ENCODE measurements around the gene CCDC9B. TPM values are rescaled to one million over a fixed set of nuclear protein-coding genes. Genes with fewer than 3 reads are reported as not detected.

CCDC9B gene
- total and polyA plus RNA-seq, 5 experiments from 2014 or later: 0.08 to 1.5 (median 1.0) TPM; not detected in 1

DNA sequence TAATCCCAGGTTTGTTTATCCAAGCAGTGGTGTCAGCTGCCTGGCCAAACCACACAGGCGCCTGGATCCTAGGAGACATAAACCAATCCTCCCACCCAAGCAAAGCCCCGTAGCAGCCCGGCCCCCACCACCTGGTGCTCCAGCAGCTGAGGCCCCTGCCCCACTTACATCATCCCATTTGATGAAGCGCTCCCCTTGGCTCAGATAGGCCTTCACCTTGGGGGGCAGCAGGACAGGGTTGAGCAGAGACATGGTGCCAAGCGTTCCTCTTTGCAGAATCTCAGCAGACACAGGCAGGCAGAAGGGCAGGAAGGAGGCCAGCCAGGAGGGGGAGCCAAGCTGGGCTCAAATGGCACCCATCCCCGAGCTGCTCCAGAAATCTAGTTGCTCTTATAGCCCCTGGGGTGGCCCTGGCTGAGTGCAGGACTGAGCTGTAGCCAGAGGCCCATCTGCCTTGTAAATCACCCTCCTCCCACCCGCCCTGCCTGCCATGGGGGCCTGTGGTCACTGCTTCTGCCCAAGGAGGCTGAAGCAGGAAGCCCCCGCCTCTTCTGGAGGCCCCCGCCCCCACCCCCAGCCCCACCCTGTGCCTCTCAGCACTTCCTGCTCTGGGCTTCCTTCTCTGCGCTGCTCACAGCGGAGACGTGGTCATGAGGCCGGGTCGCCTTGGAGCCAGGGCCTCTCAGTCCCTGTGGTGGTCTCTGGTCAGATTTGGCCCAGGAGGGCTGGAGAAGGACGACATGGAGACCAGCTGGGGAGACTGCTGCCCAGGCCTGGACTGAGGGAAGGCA, 33.1 kb downstream of the CCDC9B start, which contains the start of gene PLCB2:
PLCB2 (minus strand) TSS at position 515 of the 791 bp plus-strand sequence; CDS start at position 252, 263 bp downstream.
- H3K27me3 Mint-ChIP-seq: no peaks in the 10 kb centered on the region
- POLR2A ChIA-PET: interaction anchor here (0.7 to 6.8 kb wide), 24 partner anchors 9 to 587 kb away, joined by 3 to 104 read pairs (median 4); partner anchors contain the start of genes ANKRD63, BAHD1, FSIP1 and INAFM2
- ATAC-seq (peak; percentile 81 to 83), DNase-seq (peak; percentile 52 to 85 (median 70))
- H3K4me3 Mint-ChIP-seq: peak within 1 kb of the TSS; percentile 94 to 98 (median 96)
- peaks cover 30 to 58% (median 55%) of the 10 kb centered on the region in 4 donors for H3K4me1 Mint-ChIP-seq
- H3K9me3 Mint-ChIP-seq: no peaks in the 10 kb centered on the region
- peak within 1 kb of the TSS; percentile 93 to 98 (median 97) for H3K27ac Mint-ChIP-seq
- H3K36me3 Mint-ChIP-seq: peaks cover 0 to 26% (median 0%) of the 10 kb centered on the region in 3 donors

- H3K9me3 Mint-ChIP-seq: no peaks in the 10 kb centered on the region
- POLR2A ChIA-PET: interaction anchor here (0.8 to 6.8 kb wide), 16 partner anchors 9 to 587 kb away, joined by 3 to 104 read pairs (median 6); partner anchors contain the start of genes ANKRD63, BAHD1, INAFM2 and IVD
- peaks cover 31 to 54% (median 54%) of the 10 kb centered on the region in 4 donors for H3K4me1 Mint-ChIP-seq
- H3K4me3 Mint-ChIP-seq: peak overlapping the region; percentile 94 to 98 (median 96)
- H3K36me3 Mint-ChIP-seq: peaks cover 0 to 31% (median 0%) of the 10 kb centered on the region in 3 donors
- peak in 4 of 10 donors; percentile 11 to 30 (median 26) for DNase-seq
- H3K27ac Mint-ChIP-seq: peak overlapping the region; percentile 72 to 98 (median 97)
- no peak for ATAC-seq
- H3K27me3 Mint-ChIP-seq: no peaks in the 10 kb centered on the region
Measured at GRCh38 chr15:40306908-40307307, 33.8 kb downstream of the CCDC9B start.

GRCh38 chr15:40306371-40306770, 34.4 kb downstream of the CCDC9B start:
- POLR2A ChIA-PET: interaction anchor here (1.3 to 6.8 kb wide), 5 partner anchors 11 to 31 kb away, joined by 3 to 104 read pairs (median 38); partner anchors contain the start of genes ANKRD63 and INAFM2
- Mint-ChIP-seq H3K27me3 (no peaks in the 10 kb centered on the region), H3K27ac (peak overlapping the region; percentile 72 to 98 (median 96)), H3K4me1 (peaks cover 31 to 54% (median 53%) of the 10 kb centered on the region in 4 donors), H3K36me3 (peaks cover 0 to 36% (median 4%) of the 10 kb centered on the region in 3 donors), H3K4me3 (peak overlapping the region; percentile 94 to 98 (median 96)), H3K9me3 (no peaks in the 10 kb centered on the region)
- DNase-seq (no peak), ATAC-seq (no peak)

- no peak for ATAC-seq
- POLR2A ChIA-PET: interaction anchor here (1.0 to 5.6 kb wide), 5 partner anchors 10 to 100 kb away, joined by 3 to 48 read pairs (median 4); partner anchors contain the start of gene ANKRD63
- Mint-ChIP-seq H3K27ac (peak overlapping the region in 2 of 10 donors; percentile 45 to 76), H3K36me3 (peaks cover 8 to 45% (median 13%) of the 10 kb centered on the region in 3 donors), H3K9me3 (peaks cover 0 to 5% (median 2%) of the 10 kb centered on the region in 9 donors), H3K27me3 (no peaks in the 10 kb centered on the region), H3K4me1 (peaks cover 31 to 54% (median 51%) of the 10 kb centered on the region in 4 donors), H3K4me3 (peak overlapping the region in 6 of 10 donors; percentile 28 to 96 (median 53))
- DNase-seq: no peak
Measured at GRCh38 chr15:40305281-40305680, 35.5 kb downstream of the CCDC9B start.

- ATAC-seq (no peak), DNase-seq (no peak)
- Mint-ChIP-seq H3K4me1 (peaks cover 21 to 38% (median 34%) of the 10 kb centered on the region in 4 donors), H3K4me3 (no peak overlapping the region), H3K9me3 (peaks cover 0 to 14% (median 2%) of the 10 kb centered on the region in 9 donors), H3K27ac (peak overlapping the region in 4 of 10 donors; percentile 24 to 75 (median 56)), H3K27me3 (no peaks in the 10 kb centered on the region), H3K36me3 (peaks cover 15 to 59% (median 28%) of the 10 kb centered on the region in 3 donors)
- POLR2A ChIA-PET: interaction anchor here (0.7 kb wide), 1 partner anchor 34 kb away, joined by 3 read pairs; no protein-coding TSS in a partner anchor
Measured at GRCh38 chr15:40303576-40303975, 37.2 kb downstream of the CCDC9B start.

DNA sequence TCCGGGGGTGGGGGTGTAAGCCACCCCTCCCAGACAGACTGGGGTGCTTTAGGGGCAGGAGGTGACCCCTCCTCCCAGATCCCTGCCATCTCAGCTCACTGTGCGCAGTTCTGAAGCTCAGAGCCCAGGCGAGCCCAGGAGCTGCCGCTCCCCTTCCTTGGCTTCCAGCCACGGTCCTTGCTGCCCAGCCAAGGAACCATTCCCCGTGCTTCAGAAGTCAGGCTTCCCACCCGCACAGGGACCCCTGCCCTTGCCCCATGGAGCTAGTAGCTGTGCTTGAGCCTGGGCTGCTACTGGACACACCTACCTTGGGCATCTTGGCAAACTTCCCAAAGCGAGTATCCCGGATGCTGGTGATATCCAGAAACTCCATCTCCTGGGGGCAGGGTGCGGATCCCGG, 37.8 kb downstream of the CCDC9B start:
- ATAC-seq (no peak), DNase-seq (no peak)
- Mint-ChIP-seq H3K36me3 (peaks cover 15 to 61% (median 28%) of the 10 kb centered on the region in 3 donors), H3K27me3 (no peaks in the 10 kb centered on the region), H3K27ac (peak overlapping the region in 1 of 10 donors; percentile 75), H3K4me1 (peaks cover 19 to 37% (median 32%) of the 10 kb centered on the region in 4 donors), H3K9me3 (peaks cover 0 to 14% (median 2%) of the 10 kb centered on the region in 9 donors), H3K4me3 (no peak overlapping the region)
- POLR2A ChIA-PET: interaction anchor here (0.7 kb wide), 1 partner anchor 35 kb away, joined by 3 read pairs; no protein-coding TSS in a partner anchor

- no peaks in the 10 kb centered on the region for H3K27me3 Mint-ChIP-seq
- no peak overlapping the region for H3K27ac Mint-ChIP-seq
- POLR2A ChIA-PET: no interaction called here
- no peak overlapping the region for H3K4me3 Mint-ChIP-seq
- peaks cover 20 to 37% (median 32%) of the 10 kb centered on the region in 4 donors for H3K4me1 Mint-ChIP-seq
- ATAC-seq (no peak), DNase-seq (no peak)
- H3K36me3 Mint-ChIP-seq: peaks cover 15 to 67% (median 28%) of the 10 kb centered on the region in 3 donors
- H3K9me3 Mint-ChIP-seq: peaks cover 0 to 14% (median 2%) of the 10 kb centered on the region in 9 donors
Measured at GRCh38 chr15:40302288-40302886, 38.4 kb downstream of the CCDC9B start.

DNA sequence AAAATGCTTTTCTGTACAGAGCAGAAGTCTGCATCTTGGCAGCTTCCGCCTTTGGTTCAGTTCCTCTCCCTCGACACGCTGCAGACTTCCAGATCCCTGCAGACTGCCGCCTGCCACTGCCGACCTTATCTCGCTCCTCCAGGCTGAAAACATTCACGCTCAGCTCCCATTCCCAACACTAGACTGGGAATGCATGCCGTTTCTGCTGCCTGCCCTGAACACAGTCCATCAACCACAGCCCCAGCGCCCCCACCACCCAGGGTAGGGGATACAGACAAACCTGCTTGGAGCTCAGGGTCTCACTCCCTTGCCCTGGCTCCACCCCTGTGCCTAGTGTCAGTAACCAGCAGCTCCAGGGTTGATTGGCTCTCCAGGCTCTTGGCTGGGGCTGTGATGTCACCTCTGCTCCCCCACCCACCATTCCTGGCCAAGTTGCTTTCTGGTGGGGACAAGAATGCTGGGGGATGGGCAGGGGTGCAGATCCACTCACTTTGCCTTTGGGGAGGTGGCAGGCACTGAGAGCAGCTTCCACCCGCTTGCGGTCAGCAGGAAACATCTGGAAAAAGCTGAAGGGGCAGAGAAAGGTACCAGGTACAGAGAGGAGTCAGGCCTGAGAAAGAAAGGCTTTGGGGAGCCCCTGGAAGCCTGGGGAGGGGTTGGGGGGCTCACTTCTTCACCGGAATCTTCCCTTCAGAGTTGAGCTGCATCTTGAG, 39.1 kb downstream of the CCDC9B start:
- peaks cover 0 to 14% (median 2%) of the 10 kb centered on the region in 9 donors for H3K9me3 Mint-ChIP-seq
- ATAC-seq: no peak
- no peak overlapping the region for H3K27ac Mint-ChIP-seq
- H3K4me1 Mint-ChIP-seq: peaks cover 17 to 33% (median 29%) of the 10 kb centered on the region in 4 donors
- H3K36me3 Mint-ChIP-seq: peaks cover 15 to 70% (median 28%) of the 10 kb centered on the region in 3 donors
- POLR2A ChIA-PET: interaction anchor here (0.9 kb wide), 1 partner anchor 8 kb away, joined by 3 read pairs; no protein-coding TSS in a partner anchor
- H3K27me3 Mint-ChIP-seq: no peaks in the 10 kb centered on the region
- no peak for DNase-seq
- H3K4me3 Mint-ChIP-seq: peak overlapping the region in 1 of 10 donors; percentile 56

GRCh38 chr15:40300771-40301170, 40.0 kb downstream of the CCDC9B start:
- POLR2A ChIA-PET: interaction anchor here (0.9 kb wide), 1 partner anchor 9 kb away, joined by 3 read pairs; no protein-coding TSS in a partner anchor
- H3K36me3 Mint-ChIP-seq: peaks cover 15 to 73% (median 28%) of the 10 kb centered on the region in 3 donors
- H3K27ac Mint-ChIP-seq: no peak overlapping the region
- ATAC-seq: no peak
- no peak overlapping the region for H3K4me3 Mint-ChIP-seq
- peaks cover 0 to 14% (median 2%) of the 10 kb centered on the region in 9 donors for H3K9me3 Mint-ChIP-seq
- no peaks in the 10 kb centered on the region for H3K27me3 Mint-ChIP-seq
- H3K4me1 Mint-ChIP-seq: peaks cover 13 to 25% (median 21%) of the 10 kb centered on the region in 4 donors
- DNase-seq: no peak

DNA sequence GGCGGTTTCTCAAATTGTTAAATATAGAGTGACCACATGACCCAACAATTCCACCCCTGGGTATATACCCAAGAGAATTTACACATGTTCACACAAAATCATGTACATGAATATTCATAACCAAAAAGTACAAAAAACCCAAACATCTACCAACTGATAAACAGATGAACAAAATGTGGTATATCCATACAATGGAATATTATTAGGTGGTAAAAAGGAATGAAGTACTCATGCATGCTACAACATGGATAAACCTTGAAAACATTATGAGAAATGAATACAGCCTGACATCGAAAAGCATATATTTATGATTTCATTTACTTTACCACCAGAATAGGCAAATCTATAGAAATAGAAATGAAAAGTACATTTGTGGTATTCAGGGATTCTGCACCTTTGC, 40.4 kb downstream of the CCDC9B start:
- H3K27me3 Mint-ChIP-seq: no peaks in the 10 kb centered on the region
- POLR2A ChIA-PET: interaction anchor here (0.9 kb wide), 1 partner anchor 10 kb away, joined by 3 read pairs; no protein-coding TSS in a partner anchor
- peaks cover 15 to 76% (median 28%) of the 10 kb centered on the region in 3 donors for H3K36me3 Mint-ChIP-seq
- no peak overlapping the region for H3K27ac Mint-ChIP-seq
- H3K4me1 Mint-ChIP-seq: peaks cover 13 to 22% (median 17%) of the 10 kb centered on the region in 4 donors
- DNase-seq (no peak), ATAC-seq (no peak)
- H3K4me3 Mint-ChIP-seq: no peak overlapping the region
- H3K9me3 Mint-ChIP-seq: peaks cover 0 to 14% (median 2%) of the 10 kb centered on the region in 9 donors

GRCh38 chr15:40298216-40298935, 42.4 kb downstream of the CCDC9B start:
- DNase-seq (no peak), ATAC-seq (no peak)
- Mint-ChIP-seq H3K4me3 (no peak overlapping the region), H3K9me3 (peaks cover 0 to 14% (median 2%) of the 10 kb centered on the region in 9 donors), H3K36me3 (peaks cover 15 to 63% (median 28%) of the 10 kb centered on the region in 3 donors), H3K27ac (no peak overlapping the region), H3K27me3 (no peaks in the 10 kb centered on the region), H3K4me1 (peaks cover 0 to 4% (median 1%) of the 10 kb centered on the region in 4 donors)
- POLR2A ChIA-PET: interaction anchor here (1.0 to 1.7 kb wide), 2 partner anchors 9 to 10 kb away, joined by 3 to 5 read pairs; no protein-coding TSS in a partner anchor

Data from naive thymus-derived CD8-positive, alpha-beta T cell (primary cell).